Lower leg skin (tissue), 4 donors: ENCODE measurements around the gene VWA8. TPM values are rescaled to one million over a fixed set of nuclear protein-coding genes. Genes with fewer than 3 reads are reported as not detected.
"Not testable (repeated sequence)": the region's sequence is repeated elsewhere in the genome, so short reads cannot be mapped to it uniquely, and the experiment has no call there.

Experiments
- DNase-seq, 2 donors: peaks; one replicate each; pipeline ENCODE4 v3.0.0-alpha.2; 2019; ENCODE audit warnings: low spot score in 2 of 2
- H3K4me3 ChIP-seq: fragments of 200-600 bp; sonication (generic); 2 replicates; pipeline ENCODE4 v1.5.1; 2017; ENCODE audit warnings: mild to moderate bottlenecking, low read depth; ENCODE audit not compliant: poor library complexity, severe bottlenecking
- POLR2A ChIP-seq, 2 donors: fragments of 450-650 bp; IDR thresholded peaks; one replicate each; pipeline ENCODE4 v1.6.1; 2016 to 2017; ENCODE audit warnings: antibody characterized with exemption in 2 of 2, mild to moderate bottlenecking in 1 of 2, moderate library complexity in 1 of 2
- WGBS, 2 donors: methylation state at CpG; one replicate each; pipeline ENCODE4 v1.1.5; 2018; 5-methylcytosine and 5-hydroxymethylcytosine counted together
- intact Hi-C: fragments of 100-400 bp; cut with DNase I; formaldehyde crosslinking; loops from one replicate; pipeline ENCODE4 v1.15.0; 2023; ENCODE audit warnings: low total_unique reads
- total RNA-seq, 4 donors: library from RNA; depleted of rRNA; stranded (reverse); fragments of >200 nt; gene quantifications; one replicate each; pipeline ENCODE4 v1.1.0, GENCODE V29; 2016
- TF ChIP-seq, protein P1 (sequence below), 3 donors: fragments of 450-650 bp; IDR thresholded peaks; one replicate each; pipeline ENCODE4 v1.5.1; 2016; ENCODE audit warnings: antibody characterized with exemption in 3 of 3, mild to moderate bottlenecking in 3 of 3, moderate library complexity in 2 of 3

The VWA8 gene
- total RNA-seq, 4 donors from 2014 or later: 11.8 to 22.0 (median 15.1) TPM

DNA sequence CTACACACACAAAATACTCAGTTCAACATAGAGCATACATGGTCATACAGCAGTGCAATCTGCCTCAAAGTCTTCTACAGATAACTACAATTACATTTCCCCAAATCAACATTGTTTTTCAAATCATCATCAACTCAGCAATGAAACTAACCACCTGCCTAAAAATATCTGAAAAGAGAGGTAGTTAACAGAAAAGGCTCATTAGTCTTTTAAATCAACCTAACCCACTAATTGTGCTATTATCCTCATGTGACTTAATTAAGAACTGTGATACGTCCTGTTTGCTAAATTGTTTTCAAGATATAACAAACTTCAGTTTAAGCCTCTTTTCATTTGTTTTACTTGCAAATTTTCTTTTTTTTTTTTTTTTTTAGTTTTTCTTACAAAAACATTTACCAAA lies 65.4 kb downstream of the VWA8 start:
- TF ChIP-seq, protein P1, sequence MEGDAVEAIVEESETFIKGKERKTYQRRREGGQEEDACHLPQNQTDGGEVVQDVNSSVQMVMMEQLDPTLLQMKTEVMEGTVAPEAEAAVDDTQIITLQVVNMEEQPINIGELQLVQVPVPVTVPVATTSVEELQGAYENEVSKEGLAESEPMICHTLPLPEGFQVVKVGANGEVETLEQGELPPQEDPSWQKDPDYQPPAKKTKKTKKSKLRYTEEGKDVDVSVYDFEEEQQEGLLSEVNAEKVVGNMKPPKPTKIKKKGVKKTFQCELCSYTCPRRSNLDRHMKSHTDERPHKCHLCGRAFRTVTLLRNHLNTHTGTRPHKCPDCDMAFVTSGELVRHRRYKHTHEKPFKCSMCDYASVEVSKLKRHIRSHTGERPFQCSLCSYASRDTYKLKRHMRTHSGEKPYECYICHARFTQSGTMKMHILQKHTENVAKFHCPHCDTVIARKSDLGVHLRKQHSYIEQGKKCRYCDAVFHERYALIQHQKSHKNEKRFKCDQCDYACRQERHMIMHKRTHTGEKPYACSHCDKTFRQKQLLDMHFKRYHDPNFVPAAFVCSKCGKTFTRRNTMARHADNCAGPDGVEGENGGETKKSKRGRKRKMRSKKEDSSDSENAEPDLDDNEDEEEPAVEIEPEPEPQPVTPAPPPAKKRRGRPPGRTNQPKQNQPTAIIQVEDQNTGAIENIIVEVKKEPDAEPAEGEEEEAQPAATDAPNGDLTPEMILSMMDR (IDR thresholded peaks at IDR 0.05): no peak
- no peak for TF ChIP-seq POLR2A (IDR thresholded peaks at IDR 0.05)
- intact Hi-C loops: no loop called here
- no peak overlapping the region for H3K4me3 ChIP-seq
- no peak for DNase-seq
- 92 to 97% methylated on average over 1 of the region's 1 CpG for WGBS, 2 donors

DNA sequence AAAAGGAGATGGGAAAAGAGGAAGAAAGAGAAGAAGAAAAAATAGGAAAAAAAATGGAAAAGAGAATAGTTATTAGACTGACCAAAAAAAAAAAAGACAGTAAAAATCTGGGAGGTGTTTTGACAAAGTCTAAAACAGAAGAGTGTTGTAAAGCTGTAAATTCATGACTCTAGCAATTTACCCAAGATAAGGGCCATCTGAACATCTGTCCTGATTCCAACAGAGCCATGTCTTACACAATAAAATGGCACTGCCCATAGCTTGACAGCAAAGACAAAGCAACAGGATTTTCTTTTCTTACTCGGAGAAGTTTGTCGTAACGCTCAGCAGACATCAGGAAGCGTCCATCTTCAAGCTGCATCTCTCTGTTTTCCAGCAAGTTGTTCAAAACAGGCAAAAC lies 69.8 kb downstream of the VWA8 start:
- WGBS, 2 donors: 97 to 98% methylated on average over 4 of the region's 4 CpGs
- no peak for DNase-seq
- no peak overlapping the region for H3K4me3 ChIP-seq
- intact Hi-C loops: no loop called here
- TF ChIP-seq, protein P1 (IDR thresholded peaks at IDR 0.05): no peak
- TF ChIP-seq POLR2A (IDR thresholded peaks at IDR 0.05): no peak

DNA sequence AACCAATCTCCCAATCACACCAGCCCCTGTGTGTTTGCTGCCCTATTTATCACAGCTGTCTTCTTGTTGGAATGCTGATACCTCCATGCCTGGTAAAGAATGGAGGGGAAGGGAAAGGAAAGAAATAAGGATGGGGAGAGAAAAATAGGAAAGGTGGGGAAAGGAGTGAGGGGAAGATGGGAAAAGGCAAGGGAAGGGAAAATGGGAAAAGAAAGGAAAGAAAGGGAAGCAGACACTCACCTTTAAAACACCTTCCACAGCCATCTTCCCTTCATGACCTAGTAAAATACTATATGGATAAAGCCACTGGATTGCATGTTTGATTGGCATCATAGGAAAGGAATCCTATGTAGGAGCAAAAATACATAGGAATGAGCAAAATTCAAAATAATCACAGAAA lies 77.8 kb downstream of the VWA8 start:
- intact Hi-C loops: no loop called here
- no peak overlapping the region for H3K4me3 ChIP-seq
- DNase-seq: no peak
- TF ChIP-seq, protein P1 (IDR thresholded peaks at IDR 0.05): no peak
- no peak for TF ChIP-seq POLR2A (IDR thresholded peaks at IDR 0.05)

DNA sequence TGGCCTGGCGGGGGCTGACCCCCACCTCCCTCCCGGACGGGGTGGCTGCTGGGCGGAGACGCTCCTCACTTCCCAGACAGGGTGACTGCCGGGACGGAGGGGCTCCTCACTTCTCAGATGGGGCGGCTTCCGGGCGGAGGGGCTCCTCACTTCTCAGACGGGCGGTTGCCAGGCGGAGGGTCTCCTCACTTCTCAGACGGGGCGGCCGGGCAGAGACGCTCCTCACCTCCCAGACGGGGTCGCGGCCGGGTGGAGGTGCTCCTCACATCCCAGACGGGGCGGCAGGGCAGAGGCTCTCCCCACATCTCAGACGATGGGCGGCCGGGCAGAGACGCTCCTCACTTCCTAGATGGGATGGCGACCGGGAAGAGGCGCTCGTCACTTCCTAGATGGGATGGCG lies 79.0 kb downstream of the VWA8 start:
- DNase-seq, H3K4me3 ChIP-seq, intact Hi-C loops: not testable (repeated sequence)
- WGBS, 2 donors: 96 to 100% methylated on average over 16 to 23 of the region's 32 CpGs

DNA sequence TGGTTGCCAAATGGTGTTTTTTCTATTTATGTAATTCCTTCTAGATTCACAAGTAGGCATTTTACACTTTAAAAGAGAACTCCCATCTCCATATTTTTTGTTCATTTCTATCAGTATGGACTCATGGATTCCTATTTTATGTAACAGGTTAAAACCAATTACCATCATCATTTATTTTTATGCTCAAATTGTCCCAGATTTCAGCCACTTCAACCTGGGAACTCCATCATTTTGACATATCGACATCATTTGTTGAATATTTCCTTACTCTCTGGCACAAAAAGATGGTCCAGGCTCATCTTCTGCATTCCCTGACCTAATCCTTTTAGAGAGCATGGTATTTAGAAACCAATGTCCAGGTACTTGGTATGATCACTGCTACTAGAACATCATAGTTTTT lies 79.9 kb downstream of the VWA8 start:
- DNase-seq: no peak
- intact Hi-C loops: no loop called here
- no peak overlapping the region for H3K4me3 ChIP-seq
- 98 to 100% methylated on average over 1 of the region's 1 CpG for WGBS, 2 donors
- TF ChIP-seq, protein P1 (IDR thresholded peaks at IDR 0.05): no peak
- no peak for TF ChIP-seq POLR2A (IDR thresholded peaks at IDR 0.05)

DNA sequence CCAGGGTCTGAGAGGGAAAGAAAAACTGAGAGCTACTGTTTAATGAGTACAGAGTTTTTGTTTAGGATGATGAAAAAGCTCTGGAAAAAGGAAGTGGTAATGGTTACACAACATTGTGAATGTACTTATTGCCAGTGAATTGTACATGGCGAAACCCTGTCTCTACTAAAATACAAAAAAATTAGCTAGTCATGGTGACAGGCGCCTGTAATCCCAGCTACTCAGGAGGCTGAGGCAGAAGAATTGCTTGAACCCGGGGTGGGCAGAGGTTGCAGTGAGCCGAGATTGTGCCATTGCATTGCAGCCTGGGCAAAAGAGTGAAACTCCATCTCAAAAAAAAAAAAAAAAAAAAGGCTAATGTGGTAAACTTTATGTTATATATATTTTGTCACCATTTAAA lies 96.3 kb downstream of the VWA8 start:
- H3K4me3 ChIP-seq: no peak overlapping the region
- no peak for DNase-seq
- 87 to 88% methylated on average over 4 of the region's 4 CpGs for WGBS, 2 donors
- no peak for TF ChIP-seq POLR2A (IDR thresholded peaks at IDR 0.05)
- TF ChIP-seq, protein P1 (IDR thresholded peaks at IDR 0.05): no peak
- intact Hi-C loops: no loop called here

DNA sequence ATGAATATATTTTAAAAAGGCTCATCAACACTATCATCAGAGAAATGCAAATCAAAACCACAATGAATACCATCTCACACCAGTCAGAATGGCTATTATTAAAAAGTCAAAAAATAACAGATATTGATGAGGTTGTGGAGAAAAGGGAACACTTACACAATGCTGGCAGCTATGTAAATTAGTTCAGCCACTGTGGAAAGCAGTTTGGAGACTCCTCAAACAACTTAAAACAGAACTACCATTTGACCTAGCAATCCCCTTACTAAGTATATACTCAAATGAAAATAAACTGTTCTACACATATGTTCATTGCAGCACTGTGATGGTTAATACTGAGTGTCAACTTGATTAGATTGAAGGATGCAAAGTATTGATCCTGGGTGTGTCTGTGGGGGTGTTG lies 98.2 kb downstream of the VWA8 start:
- H3K4me3 ChIP-seq, intact Hi-C loops, DNase-seq: not testable (repeated sequence)
